GM18907 (cell line): ENCODE measurements around the gene COLEC12.

ENCODE experiments used
- ATAC-seq: cut with Tn5 transposase; IDR thresholded peaks from one replicate; pipeline ENCODE4 v1.9.1; 2021; ENCODE audit warnings: mild to moderate bottlenecking, moderate library complexity; ENCODE audit not compliant: unreplicated experiment

COLEC12 gene

GRCh38 chr18:500632-501405, at the start of gene COLEC12:
COLEC12 (minus strand) TSS chr18:500701; CDS start chr18:500514, 187 bp downstream.
- ATAC-seq: no peak

- no peak for ATAC-seq
Measured at GRCh38 chr18:549967-550366, 49.5 kb upstream of the COLEC12 start.

GRCh38 chr18:543447-544078, 43.1 kb upstream of the COLEC12 start:
- ATAC-seq: no peak

- ATAC-seq: no peak
Measured at GRCh38 chr18:533995-534601, 33.6 kb upstream of the COLEC12 start.

- ATAC-seq: no peak
Measured at GRCh38 chr18:532632-533031, 32.1 kb upstream of the COLEC12 start.

GRCh38 chr18:532018-532417, 31.5 kb upstream of the COLEC12 start:
- no peak for ATAC-seq

GRCh38 chr18:527146-527545, 26.6 kb upstream of the COLEC12 start:
- no peak for ATAC-seq

- ATAC-seq: no peak
Measured at GRCh38 chr18:526681-527080, 26.2 kb upstream of the COLEC12 start.

GRCh38 chr18:525036-525797, 24.7 kb upstream of the COLEC12 start:
- ATAC-seq: peak; percentile 21

GRCh38 chr18:524466-524865, 24.0 kb upstream of the COLEC12 start:
- peak; percentile 83 for ATAC-seq

GRCh38 chr18:523561-523960, 23.1 kb upstream of the COLEC12 start:
- no peak for ATAC-seq

- ATAC-seq: peak; percentile 94
Measured at GRCh38 chr18:519019-519879, 18.7 kb upstream of the COLEC12 start.

GRCh38 chr18:518081-518480, 17.6 kb upstream of the COLEC12 start:
- ATAC-seq: no peak

- ATAC-seq: no peak
Measured at GRCh38 chr18:515838-516237, 15.3 kb upstream of the COLEC12 start.

- ATAC-seq: no peak
Measured at GRCh38 chr18:515156-515815, 14.8 kb upstream of the COLEC12 start.

GRCh38 chr18:513826-514530, 13.5 kb upstream of the COLEC12 start:
- no peak for ATAC-seq

- ATAC-seq: no peak
Measured at GRCh38 chr18:512957-513356, 12.5 kb upstream of the COLEC12 start.

GRCh38 chr18:508835-509234, 8.3 kb upstream of the COLEC12 start:
- ATAC-seq: no peak

GRCh38 chr18:507636-508035, 7.1 kb upstream of the COLEC12 start:
- ATAC-seq: no peak
